HepG2 (cell line): ENCODE measurements around the gene FRMD1. TPM values are rescaled to one million over a fixed set of nuclear protein-coding genes. Genes with fewer than 3 reads are reported as not detected.

Experiments used
- FOXJ3 ChIP-seq: sonication (generic); formaldehyde crosslinking; IDR thresholded peaks from 2 replicates; pipeline ENCODE4 v1.4.0; 2020; ENCODE audit warnings: missing genetic modification reagents, mild to moderate bottlenecking, borderline replicate concordance
- KDM4B ChIP-seq: sonication (generic); formaldehyde crosslinking; IDR thresholded peaks from 2 replicates; pipeline ENCODE4 v1.4.0; 2020; ENCODE audit warnings: missing genetic modification reagents
- NR1H2 ChIP-seq: sonication (generic); formaldehyde crosslinking; IDR thresholded peaks from 2 replicates; pipeline ENCODE4 v1.8.1; 2022; ENCODE audit warnings: low read depth, missing genetic modification reagents, borderline replicate concordance
- RXRA ChIP-seq: sonication (generic); formaldehyde crosslinking; IDR thresholded peaks from 2 replicates; pipeline ENCODE4 v1.5.1; 2020; ENCODE audit warnings: missing genetic modification reagents
- ZNF703 ChIP-seq: sonication (generic); formaldehyde crosslinking; IDR thresholded peaks from 2 replicates; pipeline ENCODE4 v1.5.1; 2020; ENCODE audit warnings: missing genetic modification reagents, mild to moderate bottlenecking, moderate library complexity, borderline replicate concordance
- ZNF782 ChIP-seq: sonication (generic); formaldehyde crosslinking; IDR thresholded peaks from 2 replicates; pipeline ENCODE4 v1.4.0; 2020; ENCODE audit warnings: missing genetic modification reagents, mild to moderate bottlenecking, borderline replicate concordance
- ZNF790 ChIP-seq: sonication (generic); formaldehyde crosslinking; IDR thresholded peaks from 2 replicates; pipeline ENCODE4 v1.8.0; 2022; ENCODE audit warnings: missing genetic modification reagents, mild to moderate bottlenecking, borderline replicate concordance
- polyA plus RNA-seq, 8 experiments: library from polyadenylated mRNA; depleted of rRNA in 3 of 8; stranded (reverse) in 7 of 8; unstranded in 1 of 8; fragments of >200 nt; fragmentation: Illumina TruSeq in 4 of 8; extraction: Trizol in 4 of 8; gene quantifications; 2 replicates each; pipeline versions ENCODE4 v1.2.1 to v1.2.3, GENCODE V29; 2011 to 2016; ENCODE audit warnings: low read depth in 4 of 8, missing spikeins in 1 of 8, mixed read lengths in 1 of 8; ENCODE audit not compliant: insufficient read depth in 1 of 8
- total RNA-seq, 5 experiments: library from RNA; depleted of rRNA; stranded (reverse); fragments of >200 nt; fragmentation: Illumina TruSeq; extraction: Trizol; gene quantifications; 2 replicates each; pipeline ENCODE4 v1.2.3, GENCODE V29; 2016; ENCODE audit warnings: low read depth in 1 of 5
- TF ChIP-seq, protein P1 (sequence below): sonication (generic); formaldehyde crosslinking; IDR thresholded peaks from 2 replicates; pipeline ENCODE4 v1.9.0; 2021; ENCODE audit warnings: missing genetic modification reagents, borderline replicate concordance
- TF ChIP-seq, protein P2 (sequence below): sonication (generic); formaldehyde crosslinking; IDR thresholded peaks from 2 replicates; pipeline ENCODE4 v1.5.0; 2020; ENCODE audit warnings: mild to moderate bottlenecking, missing genetic modification reagents
- TF ChIP-seq, protein P3 (sequence below): sonication (generic); formaldehyde crosslinking; IDR thresholded peaks from 2 replicates; pipeline ENCODE4 v1.4.0; 2020; ENCODE audit warnings: missing genetic modification reagents

The FRMD1 gene
- total and polyA plus RNA-seq, 2 of the 13 experiments (the other 11 are each of a cell fraction or from before 2014, with no cell fraction given) = 0.01 TPM; not detected in 1

DNA sequence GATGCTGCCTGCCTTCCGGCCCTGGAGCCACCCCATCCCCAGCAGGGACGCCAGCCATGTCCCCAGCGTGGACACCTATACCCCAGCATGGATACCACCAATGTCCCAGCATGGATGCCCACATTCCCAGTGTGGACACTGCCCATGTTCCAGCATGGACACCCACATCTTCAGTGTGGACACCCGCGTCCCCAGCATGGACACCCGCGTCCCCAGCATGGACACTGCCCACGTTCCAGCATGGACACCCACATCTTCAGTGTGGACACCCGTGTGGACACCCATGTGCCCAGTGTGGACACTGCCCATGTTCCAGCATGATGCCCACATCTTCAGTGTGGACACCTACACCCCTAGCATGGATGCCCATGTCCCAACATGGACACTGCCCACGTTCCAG is 7.1 kb upstream of the FRMD1 start (continued):
- TF ChIP-seq, protein P1, sequence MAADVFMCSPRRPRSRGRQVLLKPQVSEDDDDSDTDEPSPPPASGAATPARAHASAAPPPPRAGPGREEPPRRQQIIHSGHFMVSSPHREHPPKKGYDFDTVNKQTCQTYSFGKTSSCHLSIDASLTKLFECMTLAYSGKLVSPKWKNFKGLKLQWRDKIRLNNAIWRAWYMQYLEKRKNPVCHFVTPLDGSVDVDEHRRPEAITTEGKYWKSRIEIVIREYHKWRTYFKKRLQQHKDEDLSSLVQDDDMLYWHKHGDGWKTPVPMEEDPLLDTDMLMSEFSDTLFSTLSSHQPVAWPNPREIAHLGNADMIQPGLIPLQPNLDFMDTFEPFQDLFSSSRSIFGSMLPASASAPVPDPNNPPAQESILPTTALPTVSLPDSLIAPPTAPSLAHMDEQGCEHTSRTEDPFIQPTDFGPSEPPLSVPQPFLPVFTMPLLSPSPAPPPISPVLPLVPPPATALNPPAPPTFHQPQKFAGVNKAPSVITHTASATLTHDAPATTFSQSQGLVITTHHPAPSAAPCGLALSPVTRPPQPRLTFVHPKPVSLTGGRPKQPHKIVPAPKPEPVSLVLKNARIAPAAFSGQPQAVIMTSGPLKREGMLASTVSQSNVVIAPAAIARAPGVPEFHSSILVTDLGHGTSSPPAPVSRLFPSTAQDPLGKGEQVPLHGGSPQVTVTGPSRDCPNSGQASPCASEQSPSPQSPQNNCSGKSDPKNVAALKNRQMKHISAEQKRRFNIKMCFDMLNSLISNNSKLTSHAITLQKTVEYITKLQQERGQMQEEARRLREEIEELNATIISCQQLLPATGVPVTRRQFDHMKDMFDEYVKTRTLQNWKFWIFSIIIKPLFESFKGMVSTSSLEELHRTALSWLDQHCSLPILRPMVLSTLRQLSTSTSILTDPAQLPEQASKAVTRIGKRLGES (CRISPR knock-in tag) = no peak
- no peak for TF ChIP-seq ZNF703 (CRISPR knock-in tag)
- no peak for TF ChIP-seq ZNF790 (CRISPR knock-in tag)
- TF ChIP-seq RXRA = no peak
- TF ChIP-seq KDM4B = no peak
- no peak for TF ChIP-seq ZNF782 (CRISPR knock-in tag)
- no peak for TF ChIP-seq NR1H2
- TF ChIP-seq, protein P2, sequence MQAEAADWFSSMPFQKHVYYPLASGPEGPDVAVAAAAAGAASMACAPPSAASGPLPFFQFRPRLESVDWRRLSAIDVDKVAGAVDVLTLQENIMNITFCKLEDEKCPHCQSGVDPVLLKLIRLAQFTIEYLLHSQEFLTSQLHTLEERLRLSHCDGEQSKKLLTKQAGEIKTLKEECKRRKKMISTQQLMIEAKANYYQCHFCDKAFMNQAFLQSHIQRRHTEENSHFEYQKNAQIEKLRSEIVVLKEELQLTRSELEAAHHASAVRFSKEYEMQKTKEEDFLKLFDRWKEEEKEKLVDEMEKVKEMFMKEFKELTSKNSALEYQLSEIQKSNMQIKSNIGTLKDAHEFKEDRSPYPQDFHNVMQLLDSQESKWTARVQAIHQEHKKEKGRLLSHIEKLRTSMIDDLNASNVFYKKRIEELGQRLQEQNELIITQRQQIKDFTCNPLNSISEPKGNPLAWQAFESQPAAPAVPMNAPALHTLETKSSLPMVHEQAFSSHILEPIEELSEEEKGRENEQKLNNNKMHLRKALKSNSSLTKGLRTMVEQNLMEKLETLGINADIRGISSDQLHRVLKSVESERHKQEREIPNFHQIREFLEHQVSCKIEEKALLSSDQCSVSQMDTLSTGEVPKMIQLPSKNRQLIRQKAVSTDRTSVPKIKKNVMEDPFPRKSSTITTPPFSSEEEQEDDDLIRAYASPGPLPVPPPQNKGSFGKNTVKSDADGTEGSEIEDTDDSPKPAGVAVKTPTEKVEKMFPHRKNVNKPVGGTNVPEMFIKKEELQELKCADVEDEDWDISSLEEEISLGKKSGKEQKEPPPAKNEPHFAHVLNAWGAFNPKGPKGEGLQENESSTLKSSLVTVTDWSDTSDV (CRISPR knock-in tag) = no peak
- TF ChIP-seq, protein P3, sequence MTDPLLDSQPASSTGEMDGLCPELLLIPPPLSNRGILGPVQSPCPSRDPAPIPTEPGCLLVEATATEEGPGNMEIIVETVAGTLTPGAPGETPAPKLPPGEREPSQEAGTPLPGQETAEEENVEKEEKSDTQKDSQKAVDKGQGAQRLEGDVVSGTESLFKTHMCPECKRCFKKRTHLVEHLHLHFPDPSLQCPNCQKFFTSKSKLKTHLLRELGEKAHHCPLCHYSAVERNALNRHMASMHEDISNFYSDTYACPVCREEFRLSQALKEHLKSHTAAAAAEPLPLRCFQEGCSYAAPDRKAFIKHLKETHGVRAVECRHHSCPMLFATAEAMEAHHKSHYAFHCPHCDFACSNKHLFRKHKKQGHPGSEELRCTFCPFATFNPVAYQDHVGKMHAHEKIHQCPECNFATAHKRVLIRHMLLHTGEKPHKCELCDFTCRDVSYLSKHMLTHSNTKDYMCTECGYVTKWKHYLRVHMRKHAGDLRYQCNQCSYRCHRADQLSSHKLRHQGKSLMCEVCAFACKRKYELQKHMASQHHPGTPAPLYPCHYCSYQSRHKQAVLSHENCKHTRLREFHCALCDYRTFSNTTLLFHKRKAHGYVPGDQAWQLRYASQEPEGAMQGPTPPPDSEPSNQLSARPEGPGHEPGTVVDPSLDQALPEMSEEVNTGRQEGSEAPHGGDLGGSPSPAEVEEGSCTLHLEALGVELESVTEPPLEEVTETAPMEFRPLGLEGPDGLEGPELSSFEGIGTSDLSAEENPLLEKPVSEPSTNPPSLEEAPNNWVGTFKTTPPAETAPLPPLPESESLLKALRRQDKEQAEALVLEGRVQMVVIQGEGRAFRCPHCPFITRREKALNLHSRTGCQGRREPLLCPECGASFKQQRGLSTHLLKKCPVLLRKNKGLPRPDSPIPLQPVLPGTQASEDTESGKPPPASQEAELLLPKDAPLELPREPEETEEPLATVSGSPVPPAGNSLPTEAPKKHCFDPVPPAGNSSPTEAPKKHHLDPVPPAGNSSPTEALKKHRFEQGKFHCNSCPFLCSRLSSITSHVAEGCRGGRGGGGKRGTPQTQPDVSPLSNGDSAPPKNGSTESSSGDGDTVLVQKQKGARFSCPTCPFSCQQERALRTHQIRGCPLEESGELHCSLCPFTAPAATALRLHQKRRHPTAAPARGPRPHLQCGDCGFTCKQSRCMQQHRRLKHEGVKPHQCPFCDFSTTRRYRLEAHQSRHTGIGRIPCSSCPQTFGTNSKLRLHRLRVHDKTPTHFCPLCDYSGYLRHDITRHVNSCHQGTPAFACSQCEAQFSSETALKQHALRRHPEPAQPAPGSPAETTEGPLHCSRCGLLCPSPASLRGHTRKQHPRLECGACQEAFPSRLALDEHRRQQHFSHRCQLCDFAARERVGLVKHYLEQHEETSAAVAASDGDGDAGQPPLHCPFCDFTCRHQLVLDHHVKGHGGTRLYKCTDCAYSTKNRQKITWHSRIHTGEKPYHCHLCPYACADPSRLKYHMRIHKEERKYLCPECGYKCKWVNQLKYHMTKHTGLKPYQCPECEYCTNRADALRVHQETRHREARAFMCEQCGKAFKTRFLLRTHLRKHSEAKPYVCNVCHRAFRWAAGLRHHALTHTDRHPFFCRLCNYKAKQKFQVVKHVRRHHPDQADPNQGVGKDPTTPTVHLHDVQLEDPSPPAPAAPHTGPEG (CRISPR knock-in tag) = no peak
- no peak for TF ChIP-seq FOXJ3 (CRISPR knock-in tag)
